HG02840 (cell line): ENCODE data around the gene PRPF18.
"Not testable (repeated sequence)": the region's sequence is repeated elsewhere in the genome, so short reads cannot be mapped to it uniquely, and the experiment has no call there.

Experiments
- ATAC-seq: cut with Tn5 transposase; IDR thresholded peaks from one replicate; pipeline ENCODE4 v1.9.1; 2021; ENCODE audit warnings: mild to moderate bottlenecking, moderate library complexity, moderate number of reproducible peaks; ENCODE audit not compliant: unreplicated experiment, low FRiP score

Gene PRPF18

GRCh38 chr10:13586676-13587355, at the start of gene PRPF18:
PRPF18 (plus strand) TSS chr10:13586965; CDS start chr10:13587087, 122 bp downstream.
- peak; percentile 100 for ATAC-seq

- ATAC-seq: not testable (repeated sequence)
Measured at GRCh38 chr10:13537985-13538384, 48.8 kb upstream of the PRPF18 start.

- no peak for ATAC-seq
Measured at GRCh38 chr10:13542533-13542932, 44.2 kb upstream of the PRPF18 start.

GRCh38 chr10:13550802-13551201, 36.0 kb upstream of the PRPF18 start:
- no peak for ATAC-seq

- ATAC-seq: no peak
Measured at GRCh38 chr10:13555884-13556510, 30.8 kb upstream of the PRPF18 start.

- no peak for ATAC-seq
Measured at GRCh38 chr10:13559124-13559700, 27.6 kb upstream of the PRPF18 start.

- ATAC-seq: no peak
Measured at GRCh38 chr10:13560597-13560996, 26.2 kb upstream of the PRPF18 start.

- ATAC-seq: no peak
Measured at GRCh38 chr10:13563481-13564445, 23.0 kb upstream of the PRPF18 start.

GRCh38 chr10:13564576-13564975, 22.2 kb upstream of the PRPF18 start:
- no peak for ATAC-seq

- no peak for ATAC-seq
Measured at GRCh38 chr10:13567030-13567429, 19.7 kb upstream of the PRPF18 start.

GRCh38 chr10:13571541-13571940, 15.2 kb upstream of the PRPF18 start:
- ATAC-seq: no peak

GRCh38 chr10:13573960-13574359, 12.8 kb upstream of the PRPF18 start:
- no peak for ATAC-seq

- ATAC-seq: no peak
Measured at GRCh38 chr10:13585195-13585751, 1.5 kb upstream of the PRPF18 start.

GRCh38 chr10:13585943-13586342, 822 bp upstream of the PRPF18 start:
- no peak for ATAC-seq

GRCh38 chr10:13587391-13587790, 626 bp downstream of the PRPF18 start:
- no peak for ATAC-seq

- no peak for ATAC-seq
Measured at GRCh38 chr10:13589316-13589715, 2.6 kb downstream of the PRPF18 start.

GRCh38 chr10:13590886-13591285, 4.1 kb downstream of the PRPF18 start:
- no peak for ATAC-seq

- no peak for ATAC-seq
Measured at GRCh38 chr10:13592306-13592705, 5.5 kb downstream of the PRPF18 start.

- no peak for ATAC-seq
Measured at GRCh38 chr10:13593535-13593934, 6.8 kb downstream of the PRPF18 start.

GRCh38 chr10:13594641-13595040, 7.9 kb downstream of the PRPF18 start:
- no peak for ATAC-seq
